ENCODE results near the gene RFK.

DNA sequence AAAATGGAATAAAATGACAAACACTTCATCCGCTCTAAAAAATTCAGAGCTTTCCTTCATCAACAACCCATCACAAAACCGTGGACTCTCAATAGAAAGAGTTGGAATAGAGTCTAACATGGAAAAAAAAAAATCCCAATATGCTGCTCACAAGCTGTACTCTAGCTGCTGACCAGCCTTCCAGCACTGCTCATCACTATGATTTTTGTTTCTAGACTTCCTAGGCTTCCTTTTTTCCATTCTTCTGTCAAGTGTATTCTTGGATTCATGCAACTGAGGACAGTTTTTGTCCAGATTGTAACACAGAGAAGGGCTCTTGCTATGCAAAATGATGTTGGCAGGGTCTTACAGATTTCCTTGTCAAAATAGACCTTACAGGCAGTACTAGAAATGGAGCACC lies 34.5 kb downstream of the RFK start:
- TF ChIP-seq POLR2A (IDR thresholded peaks at IDR 0.05) (no peak), CTCF (IDR thresholded peaks at IDR 0.05 in 8 of 11, conservative IDR thresholded peaks at IDR 0.05 in 3 of 11) (no peak)

Measured in spleen (tissue), 7 donors.